ENCODE results near the gene ZNF655.

GRCh38 chr7:99525713-99526440 is 32.6 kb upstream of the ZNF655 start:
- TF ChIP-seq MAX (IDR thresholded peaks at IDR 0.05) (no peak), TEAD4 (IDR thresholded peaks at IDR 0.05) (no peak), YY1 (IDR thresholded peaks at IDR 0.05; ENCODE audit: low read depth) (no peak), CEBPB (IDR thresholded peaks at IDR 0.05) (no peak), NFIC (IDR thresholded peaks at IDR 0.05) (no peak), RAD21 (IDR thresholded peaks at IDR 0.05; ENCODE audit: low read depth) (peak; percentile 39), EP300 (IDR thresholded peaks at IDR 0.05; ENCODE audit: borderline replicate concordance) (no peak), TCF12 (IDR thresholded peaks at IDR 0.05; ENCODE audit: low read depth) (no peak)
- TF ChIP-seq, protein P1, sequence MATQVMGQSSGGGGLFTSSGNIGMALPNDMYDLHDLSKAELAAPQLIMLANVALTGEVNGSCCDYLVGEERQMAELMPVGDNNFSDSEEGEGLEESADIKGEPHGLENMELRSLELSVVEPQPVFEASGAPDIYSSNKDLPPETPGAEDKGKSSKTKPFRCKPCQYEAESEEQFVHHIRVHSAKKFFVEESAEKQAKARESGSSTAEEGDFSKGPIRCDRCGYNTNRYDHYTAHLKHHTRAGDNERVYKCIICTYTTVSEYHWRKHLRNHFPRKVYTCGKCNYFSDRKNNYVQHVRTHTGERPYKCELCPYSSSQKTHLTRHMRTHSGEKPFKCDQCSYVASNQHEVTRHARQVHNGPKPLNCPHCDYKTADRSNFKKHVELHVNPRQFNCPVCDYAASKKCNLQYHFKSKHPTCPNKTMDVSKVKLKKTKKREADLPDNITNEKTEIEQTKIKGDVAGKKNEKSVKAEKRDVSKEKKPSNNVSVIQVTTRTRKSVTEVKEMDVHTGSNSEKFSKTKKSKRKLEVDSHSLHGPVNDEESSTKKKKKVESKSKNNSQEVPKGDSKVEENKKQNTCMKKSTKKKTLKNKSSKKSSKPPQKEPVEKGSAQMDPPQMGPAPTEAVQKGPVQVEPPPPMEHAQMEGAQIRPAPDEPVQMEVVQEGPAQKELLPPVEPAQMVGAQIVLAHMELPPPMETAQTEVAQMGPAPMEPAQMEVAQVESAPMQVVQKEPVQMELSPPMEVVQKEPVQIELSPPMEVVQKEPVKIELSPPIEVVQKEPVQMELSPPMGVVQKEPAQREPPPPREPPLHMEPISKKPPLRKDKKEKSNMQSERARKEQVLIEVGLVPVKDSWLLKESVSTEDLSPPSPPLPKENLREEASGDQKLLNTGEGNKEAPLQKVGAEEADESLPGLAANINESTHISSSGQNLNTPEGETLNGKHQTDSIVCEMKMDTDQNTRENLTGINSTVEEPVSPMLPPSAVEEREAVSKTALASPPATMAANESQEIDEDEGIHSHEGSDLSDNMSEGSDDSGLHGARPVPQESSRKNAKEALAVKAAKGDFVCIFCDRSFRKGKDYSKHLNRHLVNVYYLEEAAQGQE (IDR thresholded peaks at IDR 0.05; ENCODE audit: low read depth): no peak
- TF ChIP-seq, protein P2, sequence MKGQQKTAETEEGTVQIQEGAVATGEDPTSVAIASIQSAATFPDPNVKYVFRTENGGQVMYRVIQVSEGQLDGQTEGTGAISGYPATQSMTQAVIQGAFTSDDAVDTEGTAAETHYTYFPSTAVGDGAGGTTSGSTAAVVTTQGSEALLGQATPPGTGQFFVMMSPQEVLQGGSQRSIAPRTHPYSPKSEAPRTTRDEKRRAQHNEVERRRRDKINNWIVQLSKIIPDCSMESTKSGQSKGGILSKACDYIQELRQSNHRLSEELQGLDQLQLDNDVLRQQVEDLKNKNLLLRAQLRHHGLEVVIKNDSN (IDR thresholded peaks at IDR 0.05): no peak
